ENCODE measurements around the gene DHX35. TPM values are rescaled to one million over a fixed set of nuclear protein-coding genes. Genes with fewer than 3 reads are reported as not detected.

The DHX35 gene
- total and polyA plus RNA-seq, 2 of the 13 experiments (the other 11 are each of a cell fraction or from before 2014, with no cell fraction given) = 25.8 to 28.7 TPM

GRCh38 chr20:38957235-38957876, 4.8 kb upstream of the DHX35 start:
- H3K36me3 ChIP-seq (replicated peaks in 1 of 2; ENCODE audit: control insufficient read depth in 1 of 2, insufficient read depth in 2 of 2, low read length in 2 of 2) = peaks cover 3 to 10% of the 10 kb centered on the region in 2 experiments
- H3K9ac ChIP-seq (ENCODE audit: insufficient read depth, low read depth, low read length) = no peak overlapping the region
- H3K4me3 ChIP-seq (replicated peaks in 1 of 3; ENCODE audit: insufficient read depth in 1 of 3, low read depth in 2 of 3, low read length in 3 of 3) = no peak overlapping the region
- intact Hi-C loops (cut with micrococcal nuclease; ENCODE audit: unreplicated experiment) = no loop called here
- FAIRE-seq = no peak
- WGBS (ENCODE audit: low lambda C conversion rate) = 92% methylated on average over 5 of the region's 5 CpGs
- peaks cover 50% of the 10 kb centered on the region for H3K4me1 ChIP-seq (ENCODE audit: insufficient read depth, low read length)
- no peak overlapping the region for H3K4me2 ChIP-seq (ENCODE audit: low read depth, low read length)
- DNase-seq (ENCODE audit: low spot score) = no peak
- ChIA-PET POLR2A (no interaction called here), CTCF (ENCODE audit: low intra/inter-chr PET ratio, low total read pairs) (no interaction called here)
- no TSS peak for BruUV-seq (replicated peaks)
- ATAC-seq = no peak
- no peaks in the 10 kb centered on the region; a peak in 1 of 5 replicates for H3K27me3 ChIP-seq (ENCODE audit: control insufficient read depth in 1 of 2, insufficient read depth in 2 of 2, low read length in 2 of 2)
- H3K79me2 ChIP-seq (ENCODE audit: insufficient read depth, low read length) = no peaks in the 10 kb centered on the region
- H4K20me1 ChIP-seq (ENCODE audit: insufficient read depth, low read length) = no peaks in the 10 kb centered on the region
- H2AFZ ChIP-seq (ENCODE audit: low read length) = no peak overlapping the region
- H3K27ac ChIP-seq (ENCODE audit: extremely low read length, insufficient read depth, low read length) = no peak overlapping the region
- in situ Hi-C loops (cut with HindIII; ENCODE audit: extremely low pct_ligation_motif_present, low pct_unique_long_range_greater_than_20kb) = no loop called here
- no peaks in the 10 kb centered on the region for H3K9me3 ChIP-seq (ENCODE audit: low read length)
- no peak for TF ChIP-seq ZNF18 (CRISPR knock-in tag; IDR thresholded peaks at IDR 0.05; ENCODE audit: insufficient replicate concordance)
- TF ChIP-seq UBTF (CRISPR knock-in tag; IDR thresholded peaks at IDR 0.05) = no peak
- TF ChIP-seq ARNTL (CRISPR knock-in tag; IDR thresholded peaks at IDR 0.05) = no peak
- no peak for TF ChIP-seq NFAT5 (CRISPR knock-in tag; IDR thresholded peaks at IDR 0.05)
- no peak for TF ChIP-seq MAF1 (CRISPR knock-in tag; IDR thresholded peaks at IDR 0.05; ENCODE audit: borderline replicate concordance)
- no peak for TF ChIP-seq CCDC6 (CRISPR knock-in tag; IDR thresholded peaks at IDR 0.05)
- no peak for TF ChIP-seq TCF12 (IDR thresholded peaks at IDR 0.05)
- TF ChIP-seq TCF12 (CRISPR knock-in tag; IDR thresholded peaks at IDR 0.05) = no peak
- no peak for TF ChIP-seq ZNF224 (CRISPR knock-in tag; IDR thresholded peaks at IDR 0.05)
- no peak for TF ChIP-seq TAF1 (CRISPR knock-in tag; IDR thresholded peaks at IDR 0.05)
- no peak for TF ChIP-seq MED1 (CRISPR knock-in tag; IDR thresholded peaks at IDR 0.05)
- no peak for TF ChIP-seq HES4 (CRISPR knock-in tag; IDR thresholded peaks at IDR 0.05; ENCODE audit: borderline replicate concordance)
- no peak for TF ChIP-seq ZSCAN30 (CRISPR knock-in tag; IDR thresholded peaks at IDR 0.05)
- no peak for TF ChIP-seq ZBTB1 (CRISPR knock-in tag; IDR thresholded peaks at IDR 0.05; ENCODE audit: borderline replicate concordance)
- TF ChIP-seq MAFF (IDR thresholded peaks at IDR 0.05; ENCODE audit: low read depth, low read length) = peak; percentile 83

Measured in HepG2 (cell line).